ENCODE results near the gene AGK.

DNA sequence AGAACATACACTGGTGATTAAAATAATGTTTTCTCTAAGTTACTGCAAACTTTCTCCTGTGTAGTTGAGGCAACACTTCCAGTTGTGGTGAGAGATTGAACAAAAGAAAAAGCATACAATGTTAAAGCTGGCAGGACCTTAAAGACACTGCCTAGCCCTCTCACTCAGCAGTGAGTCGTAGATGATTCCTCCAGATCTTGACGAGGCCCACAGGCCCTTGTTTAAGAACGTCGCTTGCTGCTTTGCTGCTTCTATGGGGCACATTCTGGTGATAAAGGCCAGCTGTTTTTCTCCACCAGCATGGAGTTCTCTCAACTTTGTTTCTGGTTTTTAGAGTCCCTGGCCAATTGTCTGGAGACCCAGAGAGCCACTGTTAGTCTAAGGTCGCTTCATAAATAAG is 153.5 kb downstream of the AGK start:
- TF ChIP-seq, protein P1, sequence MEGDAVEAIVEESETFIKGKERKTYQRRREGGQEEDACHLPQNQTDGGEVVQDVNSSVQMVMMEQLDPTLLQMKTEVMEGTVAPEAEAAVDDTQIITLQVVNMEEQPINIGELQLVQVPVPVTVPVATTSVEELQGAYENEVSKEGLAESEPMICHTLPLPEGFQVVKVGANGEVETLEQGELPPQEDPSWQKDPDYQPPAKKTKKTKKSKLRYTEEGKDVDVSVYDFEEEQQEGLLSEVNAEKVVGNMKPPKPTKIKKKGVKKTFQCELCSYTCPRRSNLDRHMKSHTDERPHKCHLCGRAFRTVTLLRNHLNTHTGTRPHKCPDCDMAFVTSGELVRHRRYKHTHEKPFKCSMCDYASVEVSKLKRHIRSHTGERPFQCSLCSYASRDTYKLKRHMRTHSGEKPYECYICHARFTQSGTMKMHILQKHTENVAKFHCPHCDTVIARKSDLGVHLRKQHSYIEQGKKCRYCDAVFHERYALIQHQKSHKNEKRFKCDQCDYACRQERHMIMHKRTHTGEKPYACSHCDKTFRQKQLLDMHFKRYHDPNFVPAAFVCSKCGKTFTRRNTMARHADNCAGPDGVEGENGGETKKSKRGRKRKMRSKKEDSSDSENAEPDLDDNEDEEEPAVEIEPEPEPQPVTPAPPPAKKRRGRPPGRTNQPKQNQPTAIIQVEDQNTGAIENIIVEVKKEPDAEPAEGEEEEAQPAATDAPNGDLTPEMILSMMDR (IDR thresholded peaks at IDR 0.05; ENCODE audit: low read depth, low read length) = no peak
- no peak for TF ChIP-seq POLR2A (IDR thresholded peaks at IDR 0.05; ENCODE audit: extremely low read depth, insufficient read length)
